B cell (primary cell): ENCODE measurements around the gene KCTD18. TPM values are rescaled to one million over a fixed set of nuclear protein-coding genes. Genes with fewer than 3 reads are reported as not detected.
A peak's percentile ranks its signal among the peaks of the same experiment; 100 is the strongest.

ENCODE experiments used
- ATAC-seq: fragments of 200-7000 bp; cut with Tn5 transposase; one replicate; pipeline ENCODE4 v1.10.0; 2021; ENCODE audit warnings: low read depth, mild to moderate bottlenecking, moderate number of reproducible peaks, moderate library complexity
- CTCF ChIA-PET: fragments of 350-600 bp; sonication (Branson Sonifier 250); formaldehyde crosslinking; loops from one replicate; lab custom pipeline; 2021; ENCODE audit warnings: antibody characterized with exemption, inconsistent platforms; lab: Charles Lee
- POLR2A ChIA-PET: fragments of 350-600 bp; sonication (Branson Sonifier 250); formaldehyde crosslinking; loops from one replicate; lab custom pipeline; 2021; ENCODE audit warnings: antibody characterized with exemption; lab: Charles Lee
- DNase-seq: peaks from one replicate; pipeline ENCODE4 v3.0.0; 2013
- H2AFZ ChIP-seq: 2 replicates; pipeline ENCODE4 v1.6.1; 2012; ENCODE audit warnings: mild to moderate bottlenecking, low read depth, low read length; ENCODE audit not compliant: insufficient read depth, poor library complexity, severe bottlenecking
- H3K27ac ChIP-seq, 2 donors: 1 replicate in 1 of 2; 2 replicates in 1 of 2; pipeline ENCODE4 v1.5.1; 2012 to 2013; ENCODE audit warnings: low read length in 2 of 2, mild to moderate bottlenecking in 2 of 2, moderate library complexity in 1 of 2
- H3K27me3 ChIP-seq, 4 experiments: fragments of 200-600 bp in 1 of 4; sonication (generic) in 1 of 4; replicated peaks in 1 of 4; 1 replicate in 2 of 4; 2 replicates in 2 of 4; pipeline versions ENCODE4 v1.6.1 to v1.7.0; 2013 to 2016; ENCODE audit warnings: low read length in 3 of 4, mild to moderate bottlenecking in 2 of 4, mixed read lengths in 1 of 4, moderate library complexity in 1 of 4; ENCODE audit not compliant: insufficient read depth in 4 of 4, control insufficient read depth in 3 of 4; ENCODE audit errors: control extremely low read depth in 1 of 4
- H3K36me3 ChIP-seq, 2 experiments: replicated peaks in 1 of 2; 1 replicate in 1 of 2; 2 replicates in 1 of 2; pipeline versions ENCODE4 v1.6.1 to v1.7.1; 2013; ENCODE audit warnings: low read length in 1 of 2; ENCODE audit not compliant: insufficient read depth in 2 of 2, control insufficient read depth in 1 of 2; ENCODE audit errors: control extremely low read depth in 1 of 2, extremely low read depth in 1 of 2
- H3K4me1 ChIP-seq, 2 donors: fragments of 200-600 bp in 1 of 2; sonication (generic) in 1 of 2; 1 replicate in 1 of 2; 2 replicates in 1 of 2; pipeline versions ENCODE4 v1.5.1 to v1.6.1; 2013 to 2017; ENCODE audit warnings: low read length in 2 of 2; ENCODE audit not compliant: control insufficient read depth in 2 of 2, insufficient read depth in 2 of 2
- H3K4me2 ChIP-seq: replicated peaks from 2 replicates; pipeline ENCODE3; 2012; ENCODE audit warnings: mild to moderate bottlenecking, low read depth, low read length; ENCODE audit not compliant: poor library complexity, severe bottlenecking
- H3K4me3 ChIP-seq, 5 experiments: fragments of 200-600 bp in 1 of 5; sonication (generic) in 1 of 5; 1 replicate in 3 of 5; 2 replicates in 2 of 5; pipeline versions ENCODE4 v1.5.1 to v1.7.0; 2011 to 2016; ENCODE audit warnings: low read length in 4 of 5, mild to moderate bottlenecking in 4 of 5, low read depth in 2 of 5, control low read depth in 1 of 5, moderate library complexity in 1 of 5; ENCODE audit not compliant: insufficient read depth in 1 of 5; ENCODE audit errors: control extremely low read depth in 1 of 5, extremely low read depth in 1 of 5
- H3K79me2 ChIP-seq: fragments of 200-600 bp; sonication (generic); one replicate; pipeline ENCODE4 v1.6.0; 2016; ENCODE audit warnings: low read length; ENCODE audit not compliant: control insufficient read depth, insufficient read depth
- H3K9ac ChIP-seq: fragments of 200-600 bp; sonication (generic); 2 replicates; pipeline ENCODE4 v1.6.1; 2017; ENCODE audit warnings: mild to moderate bottlenecking, low read length, moderate library complexity
- H3K9me3 ChIP-seq, 3 donors: one replicate each; pipeline versions ENCODE4 v1.6.1 to v1.7.1; 2013; ENCODE audit warnings: low read length in 2 of 3; ENCODE audit not compliant: control insufficient read depth in 2 of 3, insufficient read depth in 1 of 3; ENCODE audit errors: control extremely low read depth in 1 of 3
- H4K20me1 ChIP-seq: 2 replicates; pipeline ENCODE4 v1.6.0; 2012; ENCODE audit warnings: mild to moderate bottlenecking, low read length; ENCODE audit not compliant: insufficient read depth, control insufficient read depth, poor library complexity, severe bottlenecking
- H3K27ac Mint-ChIP-seq: one replicate; pipeline ENCODE4 v1.8.0; 2021; ENCODE audit warnings: mixed read lengths
- H3K27me3 Mint-ChIP-seq: one replicate; pipeline ENCODE4 v1.8.0; 2021; ENCODE audit warnings: mixed read lengths
- H3K4me1 Mint-ChIP-seq: one replicate; pipeline ENCODE4 v1.8.0; 2021; ENCODE audit warnings: mixed read lengths
- H3K4me3 Mint-ChIP-seq: one replicate; pipeline ENCODE4 v1.8.0; 2021; ENCODE audit warnings: mixed read lengths
- H3K9me3 Mint-ChIP-seq: one replicate; pipeline ENCODE4 v1.8.0; 2022; ENCODE audit warnings: mixed read lengths; ENCODE audit not compliant: insufficient read depth
- CTCF ChIP-seq: fragments of 200-600 bp; IDR thresholded peaks from one replicate; pipeline ENCODE4 v1.8.0; 2022; ENCODE audit warnings: antibody characterized with exemption, mild to moderate bottlenecking
- EZH2 ChIP-seq: IDR thresholded peaks from 2 replicates; pipeline ENCODE4 v1.6.1; 2012; ENCODE audit warnings: borderline replicate concordance, low read depth, mild to moderate bottlenecking, moderate library complexity, low read length; ENCODE audit not compliant: insufficient read depth, poor library complexity, severe bottlenecking
- WGBS: methylation state at CpG from one replicate; pipeline ENCODE4 v1.1.5; 2013; ENCODE audit warnings: missing lambda C conversion rate; ENCODE audit not compliant: insufficient coverage; 5-methylcytosine and 5-hydroxymethylcytosine counted together
- intact Hi-C: fragments of 100-400 bp; cut with micrococcal nuclease; formaldehyde crosslinking; loops from one replicate; pipeline ENCODE4 v1.10.0; 2022
- polyA plus RNA-seq: library from polyadenylated mRNA; depleted of rRNA; stranded (reverse); fragments of >200 nt; gene quantifications from 2 replicates; pipeline ENCODE4 v1.2.3, GENCODE V29; 2012
- total RNA-seq, 2 donors: library from RNA; stranded (reverse); fragments of 120-200 nt in 1 of 2; gene quantifications; 1 replicate in 1 of 2; 2 replicates in 1 of 2; pipeline versions ENCODE4 v1.2.3 to v1.2.4, GENCODE V29; 2013 to 2022

Gene KCTD18
- total and polyA plus RNA-seq, 2 donors (not counting 1 experiment from before 2014, with no cell fraction given) = 15.3 to 20.2 TPM

DNA sequence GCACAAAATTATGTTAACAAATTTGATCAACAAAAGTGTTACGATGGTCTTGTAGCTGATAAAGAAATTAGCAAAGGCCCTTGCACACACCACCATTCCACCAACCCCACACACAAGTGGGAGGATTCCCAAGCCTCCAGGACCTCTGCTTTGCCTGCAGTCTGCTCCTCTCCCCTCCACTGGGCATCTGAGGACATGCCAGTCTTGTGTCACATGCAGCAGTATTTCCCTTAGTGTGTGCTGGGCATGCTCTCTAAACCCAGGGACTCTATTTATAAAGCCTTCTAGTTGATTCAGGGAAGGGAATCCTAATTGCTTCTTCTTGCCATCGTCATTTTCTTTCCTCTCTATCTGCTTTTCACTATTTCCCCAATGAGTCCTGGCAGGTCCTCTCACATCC is 53.3 kb downstream of the KCTD18 start:
- no peak for ATAC-seq
- no peak for TF ChIP-seq CTCF
- no peak for TF ChIP-seq EZH2
- CTCF ChIA-PET = interaction anchor here (1.3 to 1.7 kb wide), 2 partner anchors 14 to 15 kb away, joined by 5 to 7 read pairs; no protein-coding TSS in a partner anchor
- intact Hi-C loops = no loop called here
- no peaks in the 10 kb centered on the region for H3K27me3 ChIP-seq
- H3K79me2 ChIP-seq = no peaks in the 10 kb centered on the region
- no peaks in the 10 kb centered on the region for H3K36me3 ChIP-seq
- no peak for DNase-seq
- H3K4me2 ChIP-seq = no peak overlapping the region
- WGBS = 60% methylated on average over 1 of the region's 2 CpGs
- no peak overlapping the region for H3K27ac Mint-ChIP-seq
- H4K20me1 ChIP-seq = no peaks in the 10 kb centered on the region
- POLR2A ChIA-PET = no interaction called here
- peaks cover 33% of the 10 kb centered on the region for H3K4me1 Mint-ChIP-seq
- H3K4me1 ChIP-seq = peaks cover 25 to 27% of the 10 kb centered on the region in 2 donors
- H3K27me3 Mint-ChIP-seq = no peaks in the 10 kb centered on the region
- no peaks in the 10 kb centered on the region for H3K9me3 Mint-ChIP-seq
- H3K4me3 ChIP-seq = no peak overlapping the region
- no peak overlapping the region for H3K27ac ChIP-seq
- H3K4me3 Mint-ChIP-seq = no peak overlapping the region
- H2AFZ ChIP-seq = no peak overlapping the region
- no peak overlapping the region for H3K9ac ChIP-seq
- no peaks in the 10 kb centered on the region for H3K9me3 ChIP-seq

DNA sequence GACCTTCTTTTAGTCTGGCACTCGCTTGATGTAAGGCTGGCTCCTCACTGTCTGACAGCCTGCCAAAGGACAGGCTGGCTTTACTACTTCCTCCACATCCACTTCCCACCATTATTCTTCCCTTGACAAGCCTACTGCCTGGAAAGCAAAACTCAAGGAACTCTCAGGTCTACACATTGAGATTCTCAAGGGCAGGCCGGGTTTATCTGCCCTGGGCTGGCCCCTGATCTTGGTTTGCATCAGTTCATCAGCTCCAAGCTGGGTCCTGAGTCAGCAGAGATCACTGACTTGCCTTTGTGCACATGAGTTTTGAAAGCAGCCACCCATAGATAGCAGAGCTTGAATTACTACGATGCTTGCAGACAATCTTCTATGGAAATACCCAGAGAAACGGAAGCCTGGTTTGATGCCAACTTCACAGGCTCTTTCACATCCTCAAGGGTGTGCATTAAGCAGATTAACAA is 53.9 kb downstream of the KCTD18 start:
- CTCF ChIA-PET = interaction anchor here (1.3 to 1.7 kb wide), 2 partner anchors 14 to 16 kb away, joined by 5 to 7 read pairs; no protein-coding TSS in a partner anchor

More for the DNA sequence above, 53.9 kb downstream of the KCTD18 start:
- intact Hi-C loops = no loop called here
- no peaks in the 10 kb centered on the region for H4K20me1 ChIP-seq
- ATAC-seq = peak; percentile 62
- 18% methylated on average over 4 of the region's 4 CpGs for WGBS
- H3K79me2 ChIP-seq = no peaks in the 10 kb centered on the region
- H3K4me1 Mint-ChIP-seq = peaks cover 37% of the 10 kb centered on the region
- DNase-seq = peak; percentile 70
- peak overlapping the region; percentile 35 for H3K4me2 ChIP-seq
- H3K4me3 ChIP-seq = no peak overlapping the region
- H3K4me1 ChIP-seq = peaks cover 30 to 32% of the 10 kb centered on the region in 2 donors
- no peaks in the 10 kb centered on the region for H3K9me3 ChIP-seq
- H3K27me3 ChIP-seq = no peaks in the 10 kb centered on the region
- H3K9me3 Mint-ChIP-seq = no peaks in the 10 kb centered on the region
- H3K27ac ChIP-seq = no peak overlapping the region
- H2AFZ ChIP-seq = no peak overlapping the region
- H3K36me3 ChIP-seq = no peaks in the 10 kb centered on the region
- POLR2A ChIA-PET = no interaction called here
- no peak for TF ChIP-seq EZH2
- TF ChIP-seq CTCF = no peak
- H3K9ac ChIP-seq = no peak overlapping the region
- H3K27ac Mint-ChIP-seq = peak overlapping the region; percentile 5
- H3K27me3 Mint-ChIP-seq = no peaks in the 10 kb centered on the region
- peak overlapping the region; percentile 46 for H3K4me3 Mint-ChIP-seq
